HTR-8/SVneo (cell line): ENCODE measurements around the gene ERGIC1.

ENCODE experiments used
- DNase-seq: peaks from one replicate; pipeline ENCODE4 v3.0.0; 2011; ENCODE audit warnings: low spot score, mixed read lengths; ENCODE audit not compliant: insufficient read length
- FAIRE-seq: peaks from 2 replicates; lab custom pipeline; 2011; peaks lifted over from hg19 to GRCh38; lab: Jason Lieb, UNC

The ERGIC1 gene

DNA sequence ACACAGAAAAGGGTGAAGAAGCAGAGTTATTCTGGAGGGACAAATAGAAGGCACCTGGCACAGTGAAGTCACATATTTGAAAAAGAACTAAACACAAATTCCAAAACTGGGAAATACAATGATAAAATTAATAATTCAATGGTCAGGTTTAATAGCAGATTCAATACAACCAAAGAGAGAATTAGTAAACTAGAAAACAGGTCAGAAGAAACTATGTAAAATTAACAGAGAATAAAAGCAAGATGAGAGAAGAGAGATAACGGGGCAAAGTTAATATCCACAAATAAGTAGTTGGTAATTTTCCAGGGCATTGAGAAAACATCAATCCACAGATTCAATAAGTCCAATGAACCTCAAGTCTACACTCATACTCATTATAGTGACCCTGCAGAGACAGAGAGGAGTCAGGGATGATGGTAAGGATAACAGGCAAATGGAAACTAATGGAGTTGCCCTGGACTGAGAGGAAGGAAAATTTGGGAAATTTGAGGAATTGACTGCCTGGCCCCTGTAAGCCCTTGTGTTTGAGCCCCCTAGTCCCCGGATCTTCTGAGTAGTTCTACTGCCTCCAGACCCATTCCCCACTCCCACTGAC is 8.3 kb upstream of the ERGIC1 start:
- FAIRE-seq: no peak
- no peak for DNase-seq

- no peak for DNase-seq
- no peak for FAIRE-seq
Measured at GRCh38 chr5:172827841-172828240, 6.2 kb upstream of the ERGIC1 start.

GRCh38 chr5:172828911-172829431 is 5.1 kb upstream of the ERGIC1 start:
- DNase-seq: no peak
- no peak for FAIRE-seq

DNA sequence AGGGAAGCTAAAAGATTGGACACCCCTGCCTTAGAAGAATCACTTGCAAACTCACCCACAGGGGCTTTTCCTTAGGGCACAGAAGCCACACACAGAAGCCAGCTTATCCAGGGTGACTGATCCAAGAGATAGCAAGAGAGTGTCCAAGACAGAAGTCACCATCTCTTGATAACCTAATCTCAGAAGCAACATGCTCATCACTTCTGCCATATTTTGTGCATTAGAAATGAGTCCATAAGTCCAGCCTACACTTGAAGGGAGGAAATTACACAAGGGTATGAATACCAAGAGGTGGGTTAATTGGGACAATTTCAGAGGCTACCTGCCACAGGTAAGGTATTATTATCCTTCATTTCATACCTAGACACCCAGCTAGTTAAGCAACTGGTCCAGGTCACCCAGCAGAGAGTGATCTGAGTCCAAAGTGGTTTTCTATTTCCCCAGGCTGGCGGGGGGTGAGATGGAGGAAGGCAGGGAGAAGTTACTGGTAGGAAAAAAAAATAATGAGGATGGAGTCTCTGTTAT is 3.7 kb upstream of the ERGIC1 start:
- DNase-seq: no peak
- no peak for FAIRE-seq

GRCh38 chr5:172830876-172831662 is 3.0 kb upstream of the ERGIC1 start:
- DNase-seq (no peak), FAIRE-seq (no peak)

DNA sequence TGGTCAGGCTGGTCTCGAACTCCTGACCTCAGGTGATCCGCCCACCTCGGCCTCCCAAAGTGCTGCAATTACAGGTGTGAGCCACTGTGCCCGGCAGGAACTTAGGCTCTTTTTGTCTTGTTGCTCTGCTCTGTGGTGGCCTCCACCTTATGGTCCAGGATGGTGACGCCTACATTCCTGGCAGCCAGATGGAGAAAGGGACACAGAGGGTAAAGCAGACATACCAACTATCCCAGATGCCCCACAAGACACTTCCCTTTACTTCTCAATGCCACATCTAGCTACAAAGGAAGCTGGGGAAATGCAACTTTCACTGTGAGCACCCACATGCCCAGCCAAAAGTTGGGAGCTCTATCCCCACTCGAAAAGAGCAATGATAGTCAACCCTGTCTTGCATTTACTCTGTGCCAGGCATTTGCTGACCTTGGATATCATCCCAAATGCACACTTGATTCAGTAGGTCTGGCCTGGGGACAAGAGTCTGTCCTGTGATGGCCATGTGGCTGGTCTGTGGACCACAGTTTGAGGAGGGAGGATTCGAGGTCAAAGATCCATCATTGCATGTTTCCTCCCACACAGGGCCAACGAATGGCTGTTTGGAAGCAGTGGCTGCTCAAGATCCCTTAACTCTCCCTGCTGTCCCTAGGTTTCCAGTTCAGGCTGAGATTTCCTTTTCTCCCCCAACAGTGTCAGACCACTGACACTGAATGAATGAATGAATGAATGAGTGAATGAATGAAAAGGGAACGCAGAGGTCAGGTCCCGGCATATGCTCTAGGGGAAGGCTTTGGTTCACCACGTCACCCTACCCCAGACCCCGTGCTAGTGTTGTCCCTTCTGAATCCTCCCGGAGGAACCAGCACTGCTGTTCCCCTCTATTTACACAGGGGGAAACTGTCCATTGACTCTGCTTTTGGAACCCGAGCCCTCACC is 1.4 kb upstream of the ERGIC1 start:
- no peak for DNase-seq
- FAIRE-seq: no peak

- DNase-seq (no peak), FAIRE-seq (no peak)
Measured at GRCh38 chr5:172833372-172833685, 722 bp upstream of the ERGIC1 start.

- no peak for FAIRE-seq
- no peak for DNase-seq
Measured at GRCh38 chr5:172834415-172835289, 601 bp downstream of the ERGIC1 start.

DNA sequence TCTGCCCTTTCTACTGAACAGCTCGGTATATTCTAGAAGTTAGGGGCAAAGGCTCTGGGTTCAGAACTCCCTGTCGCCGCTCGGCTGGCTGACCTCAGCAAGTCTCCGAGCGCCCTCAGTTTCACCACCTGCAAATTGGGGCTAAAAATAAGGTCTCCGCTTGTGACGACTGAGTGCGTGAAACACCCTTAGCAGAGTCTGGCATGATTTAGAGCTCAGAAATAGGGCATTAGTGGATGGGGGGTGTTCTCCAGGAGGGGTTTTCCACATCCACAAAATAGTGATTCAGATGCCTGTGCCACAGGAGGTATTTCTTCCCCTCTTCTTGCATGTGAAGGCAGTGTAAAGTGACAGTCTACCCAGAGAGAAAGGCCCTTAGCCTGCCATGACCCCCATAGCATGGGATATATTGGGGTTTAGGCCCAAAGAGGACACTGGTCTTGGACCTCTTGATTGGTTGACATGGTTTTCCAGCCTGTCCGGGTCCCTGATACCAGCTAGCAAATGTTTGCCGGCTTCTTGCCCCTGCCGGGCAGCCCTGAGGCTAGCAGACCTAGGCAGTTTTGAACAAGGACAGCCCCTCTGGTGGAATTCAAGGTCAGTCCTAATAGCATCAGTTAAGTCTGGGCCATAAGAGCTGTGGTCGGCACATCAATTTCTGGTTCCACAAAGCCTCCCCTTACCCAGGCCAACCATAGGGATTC is 1.4 kb downstream of the ERGIC1 start:
- FAIRE-seq: no peak
- DNase-seq: no peak

DNA sequence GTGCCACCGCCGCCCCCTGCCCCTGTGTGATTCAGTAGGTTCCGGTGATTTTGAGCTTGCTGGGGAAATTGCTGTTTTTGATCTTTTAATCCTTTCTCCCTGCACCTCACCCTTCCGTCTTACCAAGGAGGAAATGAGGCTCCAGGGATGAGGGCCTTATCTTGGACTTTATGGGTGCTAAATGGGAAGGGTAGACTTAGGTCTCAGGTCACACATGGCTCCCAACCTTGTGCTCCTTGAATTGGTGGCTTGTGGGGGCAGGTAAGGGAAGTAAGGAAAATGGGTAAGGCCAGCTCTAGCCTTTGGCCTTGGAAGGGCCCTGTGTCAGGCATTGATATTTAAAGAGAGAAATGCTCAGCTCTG is 1.9 kb downstream of the ERGIC1 start:
- no peak for FAIRE-seq
- DNase-seq: no peak

GRCh38 chr5:172837640-172838039 is 3.6 kb downstream of the ERGIC1 start:
- no peak for DNase-seq
- no peak for FAIRE-seq

- FAIRE-seq (no peak), DNase-seq (no peak)
Measured at GRCh38 chr5:172838151-172838875, 4.3 kb downstream of the ERGIC1 start.

DNA sequence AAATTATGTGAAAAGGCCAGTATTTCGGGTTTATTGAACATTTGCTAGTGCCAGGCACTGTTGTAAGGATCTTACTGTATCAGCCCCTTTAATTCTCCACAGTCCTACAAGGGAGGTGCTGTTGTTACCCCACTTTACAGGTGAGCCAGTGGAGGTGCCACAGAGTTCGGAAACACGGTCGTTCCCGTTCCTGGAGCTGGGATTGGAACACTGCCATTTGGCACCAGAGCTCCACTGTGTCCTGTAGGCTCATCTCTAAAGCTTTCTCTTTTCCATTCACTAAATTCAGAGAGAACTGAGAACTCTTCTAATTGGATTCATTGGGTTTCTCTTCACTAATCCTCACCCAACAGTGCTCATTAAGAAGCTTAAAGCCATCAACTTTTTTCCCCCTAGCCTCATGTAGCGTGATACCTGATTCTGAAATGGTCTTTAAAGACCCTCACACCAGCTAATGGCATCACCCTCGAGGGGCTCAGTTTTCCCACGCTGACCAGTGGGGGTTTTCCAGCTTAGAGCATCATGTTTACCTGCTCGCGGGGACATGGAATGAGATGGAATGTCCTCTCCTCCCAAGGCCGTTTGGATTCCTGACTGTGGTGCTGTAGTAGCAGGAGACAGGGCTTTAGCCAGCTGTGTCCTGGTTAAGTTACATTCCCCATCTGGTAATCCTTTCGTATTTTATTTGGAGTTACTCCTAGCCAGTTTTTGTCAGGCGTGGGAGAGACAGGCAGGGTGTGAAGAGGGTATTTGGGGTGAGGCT is 5.8 kb downstream of the ERGIC1 start:
- DNase-seq: no peak
- no peak for FAIRE-seq

DNA sequence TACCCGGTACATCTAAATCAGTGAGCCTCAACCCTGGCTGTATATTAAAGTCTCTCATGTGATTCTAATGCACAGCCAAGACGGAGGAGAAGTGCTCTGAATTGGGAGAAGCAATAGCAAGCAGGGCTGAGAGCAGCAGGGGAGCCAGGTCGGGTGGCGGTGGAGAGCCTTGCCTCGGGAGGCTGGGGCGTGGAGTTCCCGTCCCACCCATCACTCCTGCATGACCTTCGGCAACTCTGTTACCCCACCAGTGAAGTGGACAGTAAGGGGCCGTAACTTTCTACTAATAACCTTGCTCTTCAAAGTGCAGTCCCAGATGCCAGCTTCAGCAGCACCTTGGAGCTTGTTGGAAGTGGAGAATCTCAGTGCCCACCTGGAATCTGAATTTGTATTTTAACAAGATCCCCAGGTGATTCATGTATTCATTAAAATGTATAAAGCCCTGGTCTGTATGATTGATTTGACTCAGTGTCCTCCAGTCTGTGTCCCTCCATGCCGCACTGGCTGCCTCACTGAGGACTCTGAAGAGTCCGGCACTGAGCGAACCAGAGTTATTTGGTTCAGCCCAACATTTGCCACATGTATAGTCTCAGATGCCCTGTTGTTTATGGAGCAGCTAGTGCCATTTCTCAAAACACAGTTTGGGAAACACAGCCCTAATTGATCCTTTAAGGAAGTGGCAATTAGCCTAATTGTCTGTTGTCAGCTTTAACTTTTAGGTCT is 6.5 kb downstream of the ERGIC1 start:
- no peak for DNase-seq
- FAIRE-seq: no peak

GRCh38 chr5:172841256-172841655 is 7.2 kb downstream of the ERGIC1 start:
- FAIRE-seq (no peak), DNase-seq (no peak)

DNA sequence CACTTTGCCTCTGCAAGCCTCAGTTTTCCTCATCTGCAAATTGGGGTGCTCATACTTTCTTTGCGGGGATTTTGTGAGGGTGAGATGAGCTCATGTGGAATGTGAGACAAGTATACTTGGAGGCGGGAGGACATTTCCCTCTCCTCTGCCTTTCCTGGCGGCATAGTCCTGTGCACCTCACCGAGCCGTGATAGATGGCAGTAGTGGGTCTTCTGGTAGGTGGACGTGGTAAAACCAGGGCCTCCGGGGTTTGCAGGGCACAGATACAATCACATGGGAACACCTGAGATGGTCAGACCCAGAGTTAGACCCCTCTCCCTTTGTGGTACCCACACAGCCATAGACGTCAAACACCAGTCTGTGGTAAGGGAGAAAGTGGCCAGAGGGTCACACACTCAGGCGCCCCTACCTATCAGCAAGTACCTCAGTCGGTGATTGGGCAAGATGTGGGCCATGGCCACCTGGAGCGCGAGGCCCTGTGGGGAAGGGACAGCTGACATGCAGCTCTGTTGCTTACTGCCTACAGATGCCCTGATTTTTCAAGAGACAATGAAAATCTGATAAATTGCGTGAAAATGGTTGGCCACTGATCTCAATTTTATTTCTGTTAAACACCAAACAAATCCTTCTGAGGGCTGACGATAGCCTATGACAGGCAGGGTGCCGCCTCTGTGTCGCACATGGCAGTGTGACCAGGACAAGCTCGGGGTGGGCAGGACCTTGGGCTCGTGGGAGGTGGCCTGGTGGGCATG is 9.9 kb downstream of the ERGIC1 start:
- FAIRE-seq (no peak), DNase-seq (no peak)

DNA sequence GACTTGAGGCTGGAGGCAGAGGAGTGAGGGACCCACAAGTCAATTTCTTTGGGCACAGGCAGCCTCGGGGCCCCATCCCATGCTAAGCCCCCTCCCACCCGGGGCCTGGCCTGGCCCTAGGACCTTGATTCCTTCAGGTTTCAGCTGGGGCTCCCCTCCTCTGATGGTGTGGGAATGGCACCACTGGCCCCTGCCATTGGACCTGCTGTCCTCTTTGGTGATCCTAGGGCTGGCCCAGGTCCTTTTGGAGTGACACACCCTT is 10.5 kb downstream of the ERGIC1 start:
- no peak for FAIRE-seq
- no peak for DNase-seq
